Epidermal melanocyte (primary cell): ENCODE measurements around the gene ARHGDIB.
A peak's percentile ranks its signal among the peaks of the same experiment; 100 is the strongest.

ENCODE experiments used
- DNase-seq: peaks from one replicate; pipeline ENCODE4 v3.0.0; 2011; ENCODE audit warnings: low spot score; ENCODE audit not compliant: insufficient read length

Gene ARHGDIB

GRCh38 chr12:14956905-14957304 is 4.5 kb downstream of the ARHGDIB start:
- no peak for DNase-seq

DNA sequence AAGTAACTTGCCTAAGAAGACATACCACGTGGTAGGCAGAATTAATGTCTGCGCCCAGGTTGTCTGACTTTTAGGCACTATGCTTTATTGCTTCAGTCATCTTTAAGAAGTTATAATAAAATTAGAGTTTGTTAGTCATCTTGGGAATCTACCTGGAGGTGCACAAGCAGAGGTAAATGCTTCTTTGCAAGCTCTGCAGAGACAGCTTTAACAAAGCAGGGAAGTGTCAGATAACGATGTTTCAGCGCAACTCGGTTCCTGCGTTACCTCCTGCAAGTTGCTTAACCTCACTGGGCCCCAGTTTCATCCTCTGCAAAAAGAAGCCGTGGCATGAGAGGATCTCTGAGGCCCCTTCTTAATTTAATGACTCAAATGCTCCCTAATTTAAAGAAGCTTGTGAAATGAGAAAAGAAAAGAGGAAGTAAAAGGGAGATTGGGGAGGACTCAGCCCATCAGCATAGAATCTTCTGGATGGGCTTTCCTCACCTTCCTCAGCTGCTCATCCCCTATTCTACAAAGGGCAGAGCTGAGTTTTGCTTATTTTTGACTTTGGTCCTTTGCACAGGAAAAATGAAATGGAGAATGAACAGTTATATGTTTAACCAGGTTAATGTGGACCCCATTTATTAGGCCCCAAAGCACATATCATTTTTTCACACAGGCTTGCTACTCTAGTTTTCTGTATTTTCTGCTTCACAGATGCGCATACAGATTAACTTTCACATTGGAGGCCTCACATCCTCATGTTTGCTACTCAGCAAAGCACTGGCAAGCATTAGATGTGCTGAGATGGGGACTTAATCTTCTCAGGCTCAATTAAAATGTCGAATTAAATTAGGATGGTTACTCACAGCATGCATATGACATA is 5.1 kb downstream of the ARHGDIB start:
- no peak for DNase-seq

GRCh38 chr12:14954269-14954668 is 7.1 kb downstream of the ARHGDIB start:
- DNase-seq = no peak

GRCh38 chr12:14953752-14954151 is 7.6 kb downstream of the ARHGDIB start:
- no peak for DNase-seq

GRCh38 chr12:14952299-14952921 is 9.0 kb downstream of the ARHGDIB start:
- DNase-seq = no peak

GRCh38 chr12:14951851-14952250 is 9.6 kb downstream of the ARHGDIB start:
- DNase-seq = no peak

GRCh38 chr12:14950982-14951746 is 10.2 kb downstream of the ARHGDIB start:
- DNase-seq = no peak

DNA sequence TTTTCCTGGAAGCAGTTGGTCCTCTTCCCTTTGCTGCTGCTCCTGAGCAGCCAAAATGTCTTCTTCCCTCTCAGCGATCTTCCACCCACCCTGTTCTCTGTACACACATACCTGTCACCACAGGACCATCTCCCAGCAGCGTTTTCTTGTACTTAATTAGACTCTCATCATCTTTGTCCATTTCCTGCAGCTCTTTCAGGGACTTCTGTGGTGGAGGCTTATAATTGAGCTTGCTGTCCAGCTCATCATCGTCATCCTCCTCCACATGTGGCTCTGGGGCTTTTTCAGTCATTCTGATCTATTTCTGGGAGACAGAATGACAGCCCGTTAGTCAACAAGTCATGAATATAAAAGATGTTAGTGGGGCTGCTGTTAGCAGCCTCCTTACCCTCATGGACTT is 11.0 kb downstream of the ARHGDIB start:
- no peak for DNase-seq

- DNase-seq = no peak
Measured at GRCh38 chr12:14949631-14950030, 11.8 kb downstream of the ARHGDIB start.

DNA sequence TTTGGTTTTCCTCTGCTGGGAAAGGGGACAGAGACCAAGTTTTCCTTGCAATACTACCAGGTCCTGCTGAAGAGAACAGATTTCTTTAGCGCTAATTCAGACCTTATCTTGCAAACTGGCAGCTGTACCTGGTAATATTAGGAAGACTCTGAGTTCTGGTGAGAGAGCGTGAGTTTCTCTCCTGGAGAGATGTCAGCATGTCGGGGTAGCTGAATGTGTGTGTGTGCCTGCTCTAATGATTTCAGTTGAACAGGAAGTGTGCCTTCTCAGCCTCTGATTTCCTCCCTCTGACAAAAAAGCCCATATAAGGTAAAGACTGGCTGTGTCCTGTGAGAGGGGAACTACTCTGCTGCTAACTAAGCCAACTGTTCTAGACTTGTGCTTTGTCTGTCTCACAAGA is 12.7 kb downstream of the ARHGDIB start:
- DNase-seq = peak; percentile 27

DNA sequence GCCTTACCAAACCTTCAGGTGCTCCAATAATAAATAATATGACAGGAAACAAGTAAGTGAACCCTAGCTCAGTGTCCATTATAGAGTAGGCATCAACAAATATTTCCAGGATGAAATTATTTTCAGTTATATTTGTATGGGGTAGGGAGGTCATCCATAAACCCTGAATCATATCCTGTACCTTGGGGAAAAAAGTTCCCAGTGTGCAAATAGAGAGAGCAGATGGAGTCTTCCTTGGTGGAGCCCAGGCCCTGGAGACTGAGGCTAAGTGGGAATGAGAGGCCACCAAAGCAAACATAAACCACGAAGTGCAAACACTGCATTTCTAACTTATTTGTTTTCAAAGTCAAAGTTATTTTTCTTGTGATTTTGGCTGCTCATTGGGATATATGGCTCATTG is 14.5 kb downstream of the ARHGDIB start:
- no peak for DNase-seq

GRCh38 chr12:14946162-14946561 is 15.2 kb downstream of the ARHGDIB start:
- no peak for DNase-seq

DNA sequence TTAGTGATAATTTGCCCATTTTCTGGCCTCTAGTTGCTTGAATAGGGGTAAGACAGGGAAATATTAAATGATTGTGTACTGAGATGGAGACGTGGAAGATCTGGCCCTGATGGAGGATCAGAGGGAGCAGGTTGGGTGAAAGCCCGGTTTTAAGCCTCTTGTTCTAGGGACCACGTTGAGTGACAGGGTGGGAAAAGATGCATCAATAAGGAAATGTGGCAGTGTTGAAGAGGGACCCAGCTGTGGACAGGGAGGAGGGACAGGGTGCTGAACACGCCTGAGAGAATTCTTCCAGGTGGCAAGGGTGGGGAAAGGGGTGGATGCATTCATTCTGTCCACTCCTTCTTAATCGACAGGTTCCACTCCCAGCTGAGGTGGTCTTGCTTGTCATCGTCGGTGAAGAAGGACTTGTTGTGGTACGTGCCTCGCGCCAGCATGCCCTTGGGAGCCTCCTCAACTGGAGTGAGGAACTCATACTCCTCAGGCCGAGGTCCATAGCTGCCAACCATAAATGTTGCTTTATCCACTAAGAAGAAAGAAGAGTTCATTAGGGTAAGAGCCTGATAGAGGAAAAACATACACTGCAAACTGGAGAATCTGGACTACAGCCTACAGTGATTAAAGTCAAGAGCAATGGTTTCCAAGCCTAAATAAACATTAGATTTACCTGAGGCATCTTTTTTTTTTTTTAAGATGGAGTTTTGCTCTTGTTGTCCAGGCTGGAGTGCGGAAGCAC is 19.0 kb downstream of the ARHGDIB start:
- DNase-seq = no peak

DNA sequence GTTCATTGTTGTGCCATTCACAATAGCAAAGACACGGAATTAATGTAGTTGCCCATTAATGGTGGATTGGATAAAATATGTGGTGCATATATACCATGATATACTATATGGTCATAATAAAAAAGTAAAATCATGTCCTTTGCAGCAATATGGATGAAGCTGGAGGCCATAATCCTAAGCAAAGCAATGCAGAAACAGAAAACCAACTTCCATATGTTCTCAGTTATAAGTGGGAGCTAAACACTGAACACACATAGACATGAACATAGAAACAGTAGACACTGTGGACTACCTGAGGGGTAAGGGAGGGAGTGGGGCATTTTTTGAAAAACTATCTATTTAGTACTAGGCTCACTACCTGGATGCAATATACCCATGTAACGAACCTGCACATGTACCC is 20.0 kb downstream of the ARHGDIB start:
- DNase-seq = no peak

DNA sequence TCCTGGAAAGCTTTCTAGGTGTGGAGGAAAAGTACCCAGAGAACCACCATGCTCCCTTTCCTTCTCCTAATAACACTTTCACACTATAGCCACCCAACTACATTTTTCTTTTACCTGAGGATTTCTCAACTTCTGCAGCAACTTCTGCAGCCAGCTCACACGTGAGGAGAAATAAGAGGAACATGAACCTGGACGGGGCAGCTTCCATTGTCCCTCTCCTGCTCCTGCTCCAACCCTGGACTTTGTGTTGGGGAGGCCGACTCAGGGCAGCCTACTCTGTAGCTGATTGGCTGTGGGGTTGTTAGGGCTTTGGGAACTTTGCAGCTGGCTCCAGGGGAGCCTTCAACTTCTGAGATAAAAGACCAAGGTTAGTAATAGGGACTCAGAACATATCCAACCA is 23.1 kb downstream of the ARHGDIB start, which contains the start of gene ERP27:
Gene ERP27, minus strand, starts transcription at position 237 of the 400 bp plus-strand sequence. Its CDS starts 29 bp downstream, at position 208.
- DNase-seq = no peak

DNA sequence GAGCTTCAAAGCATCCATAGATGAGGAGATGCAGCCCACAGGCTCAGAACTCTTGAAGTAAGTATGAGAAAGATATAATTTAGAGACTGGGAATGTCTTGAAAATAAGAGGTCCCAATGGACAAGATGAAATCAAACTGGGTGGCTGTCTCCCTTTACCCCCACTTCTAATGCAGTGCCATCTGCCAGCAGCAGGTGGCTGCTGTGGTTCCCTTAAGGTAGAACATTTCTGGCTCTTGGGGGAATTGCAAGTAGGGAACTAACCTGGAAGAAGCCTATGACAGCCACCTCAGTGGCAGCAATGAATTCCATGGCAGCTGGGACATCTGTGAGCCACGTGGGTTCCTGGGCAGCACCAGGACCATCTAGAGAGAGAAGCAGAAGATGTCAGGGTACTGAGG is 23.7 kb downstream of the ARHGDIB start:
- no peak for DNase-seq

GRCh38 chr12:14937014-14937413 is 24.4 kb downstream of the ARHGDIB start:
- no peak for DNase-seq

GRCh38 chr12:14936224-14936861 is 25.1 kb downstream of the ARHGDIB start:
- DNase-seq = no peak

DNA sequence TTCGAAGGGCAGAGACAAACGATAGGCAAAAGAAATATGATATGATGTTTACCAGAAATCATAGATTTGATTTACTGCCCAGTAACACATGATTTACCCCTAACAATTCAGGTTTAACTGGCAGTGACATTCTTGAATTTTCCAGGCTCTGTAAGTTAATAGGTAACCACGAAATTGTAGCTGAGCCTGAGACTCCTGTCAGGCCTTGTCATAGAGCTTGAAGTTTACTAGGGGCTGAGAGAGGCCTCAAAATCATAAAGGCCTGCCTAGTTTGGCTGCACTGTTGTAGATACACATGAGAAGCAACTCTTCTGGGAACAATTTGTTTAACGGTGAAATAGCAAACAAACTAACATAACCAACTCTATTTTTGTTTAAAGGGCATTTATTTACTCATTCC is 26.4 kb downstream of the ARHGDIB start:
- DNase-seq = no peak

DNA sequence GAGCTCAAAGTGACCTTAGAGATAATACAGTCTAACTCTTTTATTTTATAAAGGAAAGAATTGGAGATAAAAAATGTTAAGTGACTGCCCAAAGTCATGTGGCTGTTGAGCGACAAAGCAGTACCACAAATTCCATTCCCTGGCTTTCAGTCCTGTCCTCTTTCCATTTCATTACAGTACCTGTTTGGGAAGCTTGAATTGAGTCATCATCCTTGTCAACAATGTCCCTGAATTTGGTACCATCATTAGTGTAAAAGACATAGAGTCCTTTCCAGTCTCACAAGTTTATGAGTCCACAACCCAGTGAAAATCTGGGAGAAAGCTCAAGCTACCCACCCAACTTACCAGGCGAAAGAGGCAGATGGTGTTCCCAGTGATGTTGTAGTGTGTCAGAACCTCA is 26.9 kb downstream of the ARHGDIB start:
- no peak for DNase-seq
